Stimulated activated effector memory CD8-positive, alpha-beta T cell treated with anti-CD3 and anti-CD28 coated beads, Interleukin-12 subunit alpha, Interleukin-12 subunit beta, amount 100 ng/mL, for 72 hours (primary cell): Measurements from ENCODE around the gene KCNMB2.
A peak's percentile ranks its signal among the peaks of the same experiment; 100 is the strongest.
"Not testable (repeated sequence)": the region's sequence is repeated elsewhere in the genome, so short reads cannot be mapped to it uniquely, and the experiment has no call there.

Experiments used
- ATAC-seq: fragments of 150-1000 bp; cut with Tn5 transposase; 2 replicates; pipeline ENCODE4 v1.10.0; 2021
- DNase-seq, 2 donors: peaks; one replicate each; pipeline ENCODE4 v3.0.0; 2021 to 2022; ENCODE audit warnings: low spot score in 2 of 2
- H3K27ac Mint-ChIP-seq: one replicate; pipeline ENCODE4 v1.8.0; 2022; ENCODE audit warnings: mild to moderate bottlenecking, mixed read lengths
- H3K36me3 Mint-ChIP-seq: one replicate; pipeline ENCODE4 v1.8.0; 2022; ENCODE audit warnings: mild to moderate bottlenecking, mixed read lengths
- H3K4me1 Mint-ChIP-seq: one replicate; pipeline ENCODE4 v1.8.0; 2022; ENCODE audit warnings: mixed read lengths
- H3K4me3 Mint-ChIP-seq: one replicate; pipeline ENCODE4 v1.8.0; 2022; ENCODE audit warnings: mild to moderate bottlenecking, mixed read lengths
- H3K9me3 Mint-ChIP-seq: one replicate; pipeline ENCODE4 v1.8.0; 2022; ENCODE audit warnings: mixed read lengths

KCNMB2 gene

DNA sequence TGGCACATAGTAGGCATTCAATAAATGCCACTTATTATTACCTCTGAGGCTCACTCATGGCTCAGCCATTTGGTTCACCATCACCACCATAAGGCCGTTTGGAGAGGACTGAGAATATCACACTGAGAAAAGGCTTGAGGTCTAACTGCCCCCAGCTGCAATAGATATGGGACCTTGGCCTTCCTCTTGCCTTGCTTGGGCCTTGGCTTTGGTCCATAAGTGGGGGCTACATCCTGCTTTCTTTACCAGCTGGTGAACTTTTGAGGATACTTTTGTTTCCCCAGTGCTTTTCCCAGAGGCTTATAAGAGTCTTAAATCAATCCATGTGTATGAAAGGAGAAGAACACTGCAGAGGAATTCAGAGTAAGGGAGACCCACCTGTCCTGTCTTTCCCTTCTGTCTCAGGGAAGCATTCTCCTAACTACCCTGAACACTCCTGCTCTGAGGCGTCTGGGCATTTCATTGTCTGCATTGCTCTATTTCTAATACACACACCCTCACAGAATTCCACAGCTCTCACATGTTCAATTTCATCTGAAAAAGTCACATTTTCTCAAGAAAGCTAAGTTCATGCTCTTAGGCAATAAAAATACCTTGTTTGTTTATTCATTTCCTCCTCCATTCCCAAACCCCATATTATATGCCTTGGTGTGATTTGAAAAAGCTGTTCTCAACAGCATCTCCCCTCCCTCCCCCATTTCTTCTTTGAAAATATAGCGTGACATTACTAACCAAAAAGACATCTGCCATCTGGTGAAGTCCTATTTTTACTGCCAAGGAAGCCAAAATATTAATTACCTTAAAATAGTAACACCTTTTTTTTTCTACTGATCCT, 22.5 kb upstream of the KCNMB2 start:
- no peaks in the 10 kb centered on the region for H3K36me3 Mint-ChIP-seq
- H3K27ac Mint-ChIP-seq, result no peak overlapping the region
- H3K4me3 Mint-ChIP-seq, result no peak overlapping the region
- H3K4me1 Mint-ChIP-seq, result no peaks in the 10 kb centered on the region
- ATAC-seq (no peak), DNase-seq (no peak)
- H3K9me3 Mint-ChIP-seq, result no peaks in the 10 kb centered on the region

DNA sequence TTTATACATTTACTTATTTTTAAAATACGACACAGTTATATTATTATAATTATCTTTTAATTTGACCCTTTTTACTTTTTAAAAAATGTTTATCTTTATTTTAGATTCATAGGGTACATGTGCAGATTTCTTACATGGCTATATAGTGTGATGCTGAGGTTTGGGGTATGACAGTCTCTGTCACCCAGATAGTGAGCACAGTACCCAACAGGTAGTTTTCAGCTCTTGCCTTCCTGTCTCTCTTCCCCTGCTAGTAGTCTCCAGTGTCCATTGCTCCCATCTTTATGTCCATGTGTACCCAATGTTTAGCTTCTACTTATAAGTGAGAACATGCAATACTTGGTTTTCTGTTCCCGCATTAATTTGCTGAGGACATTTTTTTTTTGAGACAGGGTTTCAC, 21.8 kb upstream of the KCNMB2 start:
- no peak overlapping the region for H3K27ac Mint-ChIP-seq
- no peaks in the 10 kb centered on the region for H3K4me1 Mint-ChIP-seq
- ATAC-seq (no peak), DNase-seq (no peak)
- no peak overlapping the region for H3K4me3 Mint-ChIP-seq
- H3K36me3 Mint-ChIP-seq, result no peaks in the 10 kb centered on the region
- H3K9me3 Mint-ChIP-seq, result no peaks in the 10 kb centered on the region

DNA sequence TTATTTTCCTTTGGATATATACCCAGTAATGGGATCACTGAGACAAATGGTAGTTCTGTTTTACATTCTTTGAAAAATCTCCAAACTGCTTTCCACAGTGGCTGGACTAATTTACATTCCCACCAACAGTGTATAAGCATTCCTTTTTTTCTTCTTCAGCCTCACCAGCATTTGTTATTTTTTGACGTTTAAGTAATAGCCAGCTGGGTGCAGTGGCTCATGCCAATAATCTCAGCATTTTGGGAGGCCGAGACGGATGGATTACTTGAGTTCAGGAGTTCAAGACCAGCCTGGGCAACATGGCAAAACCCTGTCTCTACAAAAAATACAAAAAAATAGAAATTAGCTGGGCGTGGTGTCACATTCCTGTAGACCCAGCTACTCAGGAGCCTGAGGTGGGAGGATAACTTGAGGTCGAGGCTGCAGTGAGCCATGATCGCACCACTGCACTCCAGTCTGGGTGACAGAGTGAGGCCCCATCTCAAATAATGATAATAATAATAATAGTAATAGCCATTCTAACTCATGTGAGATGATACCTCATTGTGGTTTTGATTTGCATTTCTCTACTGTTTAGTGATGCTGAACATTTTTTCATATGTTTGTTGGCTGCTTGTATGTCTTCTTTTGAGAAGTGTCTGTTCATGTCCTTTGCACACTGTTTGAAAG, 21.0 kb upstream of the KCNMB2 start:
- H3K27ac Mint-ChIP-seq, H3K9me3 Mint-ChIP-seq, H3K36me3 Mint-ChIP-seq, DNase-seq, ATAC-seq, H3K4me3 Mint-ChIP-seq, H3K4me1 Mint-ChIP-seq: not testable (repeated sequence)

DNA sequence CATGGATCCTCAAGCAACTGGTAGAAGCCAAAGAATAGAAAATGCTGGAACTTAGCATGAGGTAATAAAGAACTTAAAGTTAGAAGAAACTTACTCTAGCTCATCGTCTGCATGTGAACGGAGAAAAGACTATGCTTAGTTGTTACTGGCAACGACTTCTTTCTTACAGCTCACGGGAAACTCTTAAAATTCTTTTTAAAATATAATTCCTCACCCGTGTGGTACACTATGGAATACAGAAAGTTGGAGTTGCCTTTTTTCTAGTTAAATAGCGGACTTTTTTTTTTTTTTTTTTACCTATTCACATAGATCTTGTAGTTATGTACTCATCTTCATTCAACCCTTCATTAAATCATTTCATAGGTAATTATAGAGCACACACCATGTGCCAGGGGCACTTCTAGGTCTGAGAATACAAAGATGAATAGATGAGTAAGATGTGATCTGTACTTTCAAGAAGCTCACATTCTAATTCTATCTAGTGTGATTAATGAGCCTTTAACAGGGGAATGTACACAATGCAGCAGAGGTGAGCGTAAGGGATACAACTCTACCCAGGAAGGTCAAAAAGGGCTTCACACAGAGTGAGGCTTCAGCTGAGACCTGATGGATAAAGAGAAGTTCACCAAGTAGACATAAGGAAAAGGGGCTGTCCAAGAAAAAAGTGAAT, 18.4 kb upstream of the KCNMB2 start:
- no peak for DNase-seq
- H3K4me3 Mint-ChIP-seq, result no peak overlapping the region
- no peak for ATAC-seq
- no peak overlapping the region for H3K27ac Mint-ChIP-seq
- H3K9me3 Mint-ChIP-seq, result no peaks in the 10 kb centered on the region
- H3K36me3 Mint-ChIP-seq, result no peaks in the 10 kb centered on the region
- H3K4me1 Mint-ChIP-seq, result no peaks in the 10 kb centered on the region

DNA sequence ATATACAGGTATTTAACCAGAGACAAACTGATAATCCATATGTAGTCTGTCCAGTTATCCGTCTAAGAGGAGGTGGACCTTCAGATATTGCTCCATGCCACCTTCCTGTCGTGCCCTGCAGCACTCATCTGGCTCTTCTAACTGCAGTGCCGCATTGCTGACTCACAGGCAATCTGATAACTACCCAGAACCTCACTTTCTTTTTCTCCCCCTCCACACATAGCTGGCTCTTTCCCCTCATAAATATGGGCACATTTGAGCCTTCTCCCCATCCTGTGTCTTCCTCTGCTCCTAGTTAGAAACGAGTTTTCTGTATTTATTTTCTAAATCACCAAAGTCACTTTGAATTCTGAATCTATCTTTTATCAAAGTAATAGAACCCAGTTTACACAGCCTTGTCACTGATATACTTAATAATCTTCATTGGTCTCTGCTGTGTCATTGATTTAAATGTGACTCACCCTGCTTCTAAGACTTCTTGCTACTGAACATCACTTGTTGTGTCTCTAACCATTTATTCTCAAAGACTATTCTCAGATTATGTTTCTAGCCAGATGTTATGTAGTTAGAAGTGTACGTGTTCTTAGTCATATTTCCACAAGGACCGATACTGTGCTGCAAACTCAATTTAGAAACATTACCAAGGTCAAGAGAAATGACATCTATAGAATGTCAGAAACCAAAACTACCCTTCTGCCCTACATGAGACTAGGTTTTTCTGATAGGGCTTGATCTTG, 17.4 kb upstream of the KCNMB2 start:
- H3K27ac Mint-ChIP-seq, result no peak overlapping the region
- H3K4me1 Mint-ChIP-seq, result no peaks in the 10 kb centered on the region
- no peaks in the 10 kb centered on the region for H3K36me3 Mint-ChIP-seq
- peak; percentile 63 for ATAC-seq
- no peak overlapping the region for H3K4me3 Mint-ChIP-seq
- DNase-seq, result no peak
- H3K9me3 Mint-ChIP-seq, result no peaks in the 10 kb centered on the region

DNA sequence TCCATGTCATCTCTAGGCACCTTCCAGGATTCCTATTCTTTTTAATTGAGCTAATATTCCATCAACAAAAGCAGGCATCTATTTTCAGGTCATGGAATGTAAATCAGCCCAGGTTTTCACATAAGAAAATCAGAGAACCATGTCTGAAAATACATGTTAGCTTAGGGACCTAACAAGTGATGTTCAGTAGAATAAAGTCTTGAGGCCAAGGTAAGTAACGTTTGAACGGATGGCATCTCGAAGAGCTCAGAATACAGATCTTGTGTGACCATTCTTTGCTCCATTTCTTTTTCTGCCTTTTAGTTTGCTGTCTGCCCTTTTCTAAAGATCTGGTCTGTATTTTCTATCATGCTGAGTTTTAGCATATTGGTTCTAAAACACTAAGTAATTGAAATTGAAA, 16.5 kb upstream of the KCNMB2 start:
- H3K9me3 Mint-ChIP-seq, result no peaks in the 10 kb centered on the region
- no peak for ATAC-seq
- no peaks in the 10 kb centered on the region for H3K36me3 Mint-ChIP-seq
- H3K27ac Mint-ChIP-seq, result no peak overlapping the region
- DNase-seq, result no peak
- H3K4me1 Mint-ChIP-seq, result no peaks in the 10 kb centered on the region
- no peak overlapping the region for H3K4me3 Mint-ChIP-seq

DNA sequence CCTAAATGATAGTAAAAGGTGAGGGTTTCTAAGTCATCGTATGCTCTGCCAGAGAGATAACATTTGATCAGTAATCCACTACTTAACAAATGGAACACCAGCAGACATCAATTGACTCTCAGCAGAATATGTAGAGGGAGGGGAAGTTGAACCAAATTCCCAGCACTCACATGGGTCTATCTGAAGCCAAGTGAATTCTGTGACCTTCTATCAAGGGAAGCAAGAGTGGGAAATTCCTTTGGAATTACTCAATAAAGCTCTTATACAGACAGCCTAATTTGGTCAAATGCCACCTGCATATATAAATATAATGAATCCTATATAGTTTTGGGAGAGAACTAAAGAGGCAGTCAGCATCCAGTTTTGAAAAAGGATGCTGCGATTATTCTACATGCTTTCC, 15.8 kb upstream of the KCNMB2 start:
- Mint-ChIP-seq H3K4me3 (no peak overlapping the region), H3K9me3 (no peaks in the 10 kb centered on the region), H3K27ac (no peak overlapping the region), H3K4me1 (no peaks in the 10 kb centered on the region), H3K36me3 (no peaks in the 10 kb centered on the region)
- ATAC-seq (no peak), DNase-seq (no peak)

DNA sequence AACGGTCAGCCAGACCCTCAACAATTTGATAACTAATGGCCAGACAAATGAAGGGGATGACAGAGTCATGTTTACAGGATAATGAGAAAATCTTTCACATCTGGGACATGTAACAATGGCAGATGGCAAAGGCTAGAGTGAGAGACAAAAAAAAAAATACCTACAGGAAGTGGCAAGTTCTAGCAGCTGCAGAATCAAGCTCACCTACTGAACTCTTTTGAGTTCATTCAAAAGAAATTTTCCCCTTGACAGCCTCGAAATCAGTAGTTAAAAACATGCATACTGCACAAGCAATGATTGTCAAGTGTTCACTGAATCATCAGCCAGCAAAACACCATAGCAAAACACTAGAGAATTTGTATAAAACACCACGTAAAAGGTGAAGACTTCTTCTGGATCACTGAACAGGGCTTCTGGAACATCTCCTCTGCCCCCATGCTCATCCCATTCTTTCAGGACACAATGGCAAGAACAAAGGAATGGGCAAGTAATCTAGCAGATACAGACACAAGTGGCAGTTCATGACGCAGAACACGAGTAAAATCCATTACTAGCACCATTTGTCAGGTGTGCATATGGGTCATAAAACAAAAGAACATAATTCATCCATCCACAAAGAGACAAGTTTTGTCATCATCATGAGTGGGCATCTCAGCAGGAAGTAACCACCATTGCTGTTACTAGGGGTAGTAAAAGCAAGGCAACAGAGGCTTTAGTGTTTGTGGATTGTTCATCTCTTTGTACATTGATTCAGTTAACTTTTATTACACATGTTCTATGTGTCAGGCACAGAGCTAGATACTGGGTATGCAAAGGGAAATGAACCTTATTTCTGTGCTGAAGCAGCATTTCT, 13.8 kb upstream of the KCNMB2 start:
- no peaks in the 10 kb centered on the region for H3K4me1 Mint-ChIP-seq
- H3K27ac Mint-ChIP-seq, result no peak overlapping the region
- no peak overlapping the region for H3K4me3 Mint-ChIP-seq
- DNase-seq, result no peak
- H3K9me3 Mint-ChIP-seq, result no peaks in the 10 kb centered on the region
- H3K36me3 Mint-ChIP-seq, result no peaks in the 10 kb centered on the region
- ATAC-seq, result no peak

DNA sequence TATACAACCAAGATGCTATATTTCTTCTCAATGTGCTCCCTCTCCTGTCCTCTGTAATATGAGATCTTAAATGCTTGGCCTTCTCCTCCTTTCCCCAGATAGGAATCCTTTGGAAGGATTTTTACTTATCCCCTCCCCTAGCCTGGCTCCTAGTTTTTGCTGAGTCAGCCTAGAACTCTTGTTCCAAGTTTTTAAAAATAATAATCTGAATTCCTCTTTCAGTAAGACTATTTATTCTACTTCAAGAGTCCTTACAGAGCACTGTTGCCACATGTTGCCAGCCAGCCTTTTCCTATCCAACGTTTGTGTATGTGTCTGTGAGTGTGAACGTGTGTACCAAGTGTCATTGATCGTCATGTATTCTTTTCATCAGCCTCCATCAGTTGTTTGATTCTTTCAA, 11.0 kb upstream of the KCNMB2 start:
- no peaks in the 10 kb centered on the region for H3K4me1 Mint-ChIP-seq
- H3K36me3 Mint-ChIP-seq, result no peaks in the 10 kb centered on the region
- no peak overlapping the region for H3K4me3 Mint-ChIP-seq
- H3K9me3 Mint-ChIP-seq, result no peaks in the 10 kb centered on the region
- no peak overlapping the region for H3K27ac Mint-ChIP-seq
- DNase-seq, result no peak
- ATAC-seq, result no peak

DNA sequence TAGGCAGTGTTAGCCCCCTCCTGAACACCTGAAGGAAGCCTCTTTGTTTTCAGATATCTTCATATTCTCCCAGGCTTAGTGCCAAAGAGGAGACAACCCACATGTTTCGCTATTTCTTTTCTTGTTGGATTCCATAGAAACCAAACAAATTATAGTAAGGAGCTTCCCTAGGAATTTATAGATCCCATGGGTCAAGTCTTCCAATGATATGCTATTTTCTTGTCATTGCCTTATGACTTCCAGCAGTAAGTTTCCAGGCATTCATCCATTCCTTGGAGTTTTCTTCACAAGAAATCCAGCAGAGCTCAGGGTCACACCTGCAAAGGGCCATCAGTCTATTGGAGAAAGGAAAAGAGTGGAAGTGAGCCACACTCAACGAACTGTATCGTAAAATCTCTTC, 9.9 kb upstream of the KCNMB2 start:
- no peak for DNase-seq
- no peaks in the 10 kb centered on the region for H3K9me3 Mint-ChIP-seq
- no peaks in the 10 kb centered on the region for H3K4me1 Mint-ChIP-seq
- no peak overlapping the region for H3K27ac Mint-ChIP-seq
- ATAC-seq, result no peak
- no peaks in the 10 kb centered on the region for H3K36me3 Mint-ChIP-seq
- H3K4me3 Mint-ChIP-seq, result no peak overlapping the region

DNA sequence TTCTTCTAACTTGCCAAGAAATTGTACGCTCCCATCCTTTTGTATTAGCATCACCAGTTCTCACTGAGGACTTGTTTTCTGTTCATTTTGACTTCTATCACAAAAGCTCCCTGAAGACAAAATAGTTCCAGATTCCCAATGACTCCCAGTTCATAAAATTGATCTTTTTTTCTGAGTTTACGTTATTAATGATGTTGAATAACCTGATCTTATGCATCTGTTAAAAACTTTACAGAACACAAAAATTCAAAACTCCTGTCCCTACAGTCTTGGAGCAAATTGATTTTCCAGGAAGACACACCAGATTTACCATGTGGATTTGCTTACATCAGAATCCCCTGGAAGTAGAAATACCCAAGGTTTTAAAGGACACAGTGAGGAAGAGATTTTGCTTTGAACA, 8.3 kb upstream of the KCNMB2 start:
- H3K27ac Mint-ChIP-seq, result no peak overlapping the region
- H3K4me1 Mint-ChIP-seq, result no peaks in the 10 kb centered on the region

DNA sequence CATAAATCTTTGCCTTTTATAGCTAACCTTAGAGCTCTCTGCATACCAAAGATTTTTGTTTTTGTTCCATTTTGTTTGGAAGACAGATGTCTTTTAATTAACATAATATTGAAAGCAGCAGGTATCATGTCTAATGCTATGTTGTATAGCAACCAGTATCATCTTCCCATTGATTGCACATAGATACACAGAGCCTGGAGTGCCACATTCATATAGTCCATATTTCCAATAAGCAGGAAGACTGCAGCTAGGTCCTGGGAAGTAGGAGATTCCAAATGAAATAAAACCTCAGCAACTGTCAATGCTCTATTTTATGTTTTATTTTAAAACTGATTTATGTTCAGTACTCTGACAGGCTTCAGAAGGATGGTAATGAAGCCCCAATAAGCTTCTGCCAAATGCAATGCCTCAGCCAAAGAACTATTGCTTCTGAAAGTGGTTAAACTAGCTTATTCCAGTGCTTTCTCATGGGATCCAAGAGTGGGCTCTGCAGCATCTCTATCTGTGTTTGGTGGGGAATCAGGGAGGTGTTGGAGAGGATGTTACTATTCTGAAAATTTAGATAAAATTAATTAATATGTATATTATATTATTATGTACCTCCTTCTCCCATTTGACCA, 6.5 kb upstream of the KCNMB2 start:
- no peak for DNase-seq
- H3K36me3 Mint-ChIP-seq, result no peaks in the 10 kb centered on the region
- H3K4me1 Mint-ChIP-seq, result no peaks in the 10 kb centered on the region
- no peak for ATAC-seq
- H3K4me3 Mint-ChIP-seq, result no peak overlapping the region
- no peaks in the 10 kb centered on the region for H3K9me3 Mint-ChIP-seq
- no peak overlapping the region for H3K27ac Mint-ChIP-seq

More for the DNA sequence above, 8.3 kb upstream of the KCNMB2 start:
- H3K4me3 Mint-ChIP-seq, result no peak overlapping the region
- H3K36me3 Mint-ChIP-seq, result no peaks in the 10 kb centered on the region
- DNase-seq (no peak), ATAC-seq (no peak)
- no peaks in the 10 kb centered on the region for H3K9me3 Mint-ChIP-seq

DNA sequence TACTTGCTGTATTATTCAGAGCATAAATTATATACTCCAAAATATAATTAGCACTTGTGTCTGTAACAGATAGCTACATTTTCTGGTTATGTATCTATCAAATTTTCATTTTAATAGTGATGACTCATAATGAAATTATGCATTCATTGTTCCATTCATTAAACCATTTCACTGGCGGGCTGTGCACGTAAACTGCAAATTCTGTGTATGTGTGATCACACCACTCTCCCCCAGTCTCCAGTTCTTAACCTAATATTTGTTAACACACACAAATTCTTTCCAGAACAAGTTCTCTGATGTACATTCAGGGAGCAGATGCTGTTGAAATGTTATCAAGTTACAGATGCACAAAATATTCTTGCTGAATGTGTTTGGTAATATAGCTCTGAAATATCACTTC, 3.8 kb upstream of the KCNMB2 start:
- no peak overlapping the region for H3K27ac Mint-ChIP-seq

DNA sequence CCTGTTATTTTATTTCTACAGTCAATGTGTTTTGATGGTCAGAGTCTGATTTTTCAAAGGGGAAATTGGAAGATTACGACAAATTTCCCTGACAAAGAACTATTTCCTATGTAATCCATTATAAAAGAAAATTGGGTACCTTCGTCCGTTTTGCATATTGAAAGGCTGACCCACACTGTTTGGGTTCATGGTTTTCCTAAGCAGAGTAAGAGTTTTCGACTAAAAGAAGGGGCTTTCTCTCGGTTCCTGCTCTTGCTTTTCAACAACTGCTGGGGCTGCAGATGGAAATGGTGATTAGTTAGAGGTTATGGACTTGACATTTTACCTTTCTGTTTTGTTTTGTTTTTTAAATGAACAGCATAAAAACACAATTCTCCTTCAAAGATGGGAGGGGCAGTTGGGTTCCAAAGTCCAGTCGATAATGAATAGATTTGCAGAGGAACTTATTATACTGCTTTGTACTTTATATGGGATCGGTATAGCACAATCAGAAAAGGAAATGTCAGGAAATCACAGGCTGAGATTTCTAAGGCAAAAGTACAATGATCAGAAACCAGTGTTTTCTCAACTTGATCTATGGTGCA, 978 bp downstream of the KCNMB2 start:
- ATAC-seq (no peak), DNase-seq (no peak)
- H3K36me3 Mint-ChIP-seq, result no peaks in the 10 kb centered on the region
- H3K4me1 Mint-ChIP-seq, result peaks cover 6% of the 10 kb centered on the region
- no peaks in the 10 kb centered on the region for H3K9me3 Mint-ChIP-seq
- no peak overlapping the region for H3K4me3 Mint-ChIP-seq
- H3K27ac Mint-ChIP-seq, result no peak overlapping the region

More for the DNA sequence above, 3.8 kb upstream of the KCNMB2 start:
- Mint-ChIP-seq H3K4me3 (no peak overlapping the region), H3K4me1 (peaks cover 6% of the 10 kb centered on the region), H3K36me3 (no peaks in the 10 kb centered on the region), H3K9me3 (no peaks in the 10 kb centered on the region)
- ATAC-seq (peak; percentile 21), DNase-seq (no peak)
